Tibial artery (tissue), 4 donors: ENCODE results near the gene RPL41.
A peak's percentile ranks its signal among the peaks of the same experiment; 100 is the strongest.

Experiments used
- DNase-seq, 2 donors: peaks; one replicate each; pipeline ENCODE4 v3.0.0-alpha.2; 2019
- H3K27ac ChIP-seq, 2 donors: fragments of 200-600 bp; sonication (generic) in 1 of 2; 1 replicate in 1 of 2; 2 replicates in 1 of 2; pipeline ENCODE4 v1.5.1; 2018 to 2019; ENCODE audit warnings: mild to moderate bottlenecking in 1 of 2
- H3K27me3 ChIP-seq, 2 donors: fragments of 200-600 bp; sonication (generic) in 1 of 2; one replicate each; pipeline versions ENCODE4 v1.5.1 to v1.6.0; 2016 to 2019
- H3K36me3 ChIP-seq, 3 donors: fragments of 200-600 bp; sonication (generic) in 2 of 3; one replicate each; pipeline ENCODE4 v1.5.1; 2016 to 2019; ENCODE audit warnings: mild to moderate bottlenecking in 2 of 3
- H3K4me1 ChIP-seq, 4 donors: fragments of 200-600 bp; sonication (generic) in 2 of 4; 1 replicate in 3 of 4; 2 replicates in 1 of 4; pipeline ENCODE4 v1.5.1; 2016 to 2019
- H3K4me3 ChIP-seq, 2 donors: fragments of 200-600 bp; sonication (generic) in 1 of 2; 1 replicate in 1 of 2; 2 replicates in 1 of 2; pipeline ENCODE4 v1.5.1; 2018 to 2019; ENCODE audit warnings: mild to moderate bottlenecking in 2 of 2
- H3K9me3 ChIP-seq, 3 donors: fragments of 200-600 bp; sonication (generic) in 1 of 3; one replicate each; pipeline ENCODE4 v1.5.1; 2016 to 2019
- CTCF ChIP-seq, 2 experiments: fragments of 200-600 bp in 1 of 2; fragments of 450-650 bp in 1 of 2; IDR thresholded peaks; one replicate each; pipeline ENCODE4 v1.5.1; 2017 to 2019; ENCODE audit warnings: antibody characterized with exemption in 2 of 2, mild to moderate bottlenecking in 1 of 2, moderate library complexity in 1 of 2
- intact Hi-C: fragments of 100-400 bp; cut with DNase I; formaldehyde crosslinking; loops from one replicate; pipeline ENCODE4 v1.15.0; 2023; ENCODE audit warnings: low total_unique reads

The RPL41 gene

DNA sequence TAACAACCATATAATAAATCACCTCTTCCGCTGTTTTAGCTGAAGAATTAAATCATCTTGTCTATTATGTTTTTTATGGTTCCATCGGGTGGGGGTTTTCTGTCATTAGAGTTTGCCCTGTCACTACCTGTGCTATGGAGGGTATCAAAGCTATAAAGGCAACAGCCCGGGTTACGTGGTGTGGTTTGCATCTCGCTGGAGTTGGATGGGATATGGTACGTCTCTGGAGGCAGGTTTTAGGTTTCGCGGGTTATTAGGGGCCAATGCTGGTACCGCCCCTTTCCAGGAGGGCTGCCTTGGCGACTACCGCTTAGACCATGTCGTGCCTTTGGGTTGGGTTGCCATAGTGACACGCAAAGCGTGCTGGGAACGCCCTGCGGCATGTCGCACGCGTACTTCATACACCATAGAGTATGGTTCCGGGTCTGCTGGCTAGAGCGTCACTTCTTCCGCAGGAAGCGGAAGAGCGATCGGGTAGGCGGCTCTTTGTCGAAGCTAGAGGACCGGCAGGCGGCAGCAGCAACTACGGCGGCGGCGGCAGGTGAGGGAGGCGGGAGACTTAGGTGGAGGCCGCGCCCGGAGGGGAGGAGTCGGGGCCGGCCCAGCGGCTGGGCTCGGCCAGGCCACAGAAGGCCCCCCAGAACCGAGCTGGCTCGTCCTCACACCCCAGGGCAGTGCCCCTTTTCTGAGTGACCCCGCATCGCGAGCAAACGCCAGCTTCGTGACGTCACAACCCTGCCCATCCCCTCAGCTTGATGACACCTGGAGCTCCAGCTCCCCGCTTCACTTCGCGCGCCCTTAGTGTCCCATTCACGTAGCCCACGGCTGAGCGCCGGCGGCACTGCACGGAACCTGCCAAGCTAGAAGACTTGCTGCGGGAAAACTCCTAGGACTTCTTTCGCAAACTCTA is 1.6 kb downstream of the RPL41 start, which contains the start of gene ZC3H10:
ZC3H10 (plus strand) TSS at position 489 of the 910 bp plus-strand sequence. CDS start 2,297 bp downstream, outside the sequence.
- peak; percentile 35 to 44 for TF ChIP-seq CTCF (IDR thresholded peaks at IDR 0.05)
- peak; percentile 98 to 99 for DNase-seq
- H3K36me3 ChIP-seq = peaks cover 21 to 37% (median 28%) of the 10 kb centered on the region in 3 donors
- peak within 1 kb of the TSS; percentile 62 to 75 for H3K4me3 ChIP-seq
- H3K27ac ChIP-seq = peak within 1 kb of the TSS; percentile 86 to 94
- H3K27me3 ChIP-seq = no peaks in the 10 kb centered on the region
- no peaks in the 10 kb centered on the region for H3K9me3 ChIP-seq
- intact Hi-C loops = loop anchor here (2.0 to 5.0 kb wide), 2 partner anchors 107 to 349 kb away; partner anchors contain the start of genes NABP2 and SPRYD4
- peaks cover 0 to 30% (median 24%) of the 10 kb centered on the region in 4 donors for H3K4me1 ChIP-seq

DNA sequence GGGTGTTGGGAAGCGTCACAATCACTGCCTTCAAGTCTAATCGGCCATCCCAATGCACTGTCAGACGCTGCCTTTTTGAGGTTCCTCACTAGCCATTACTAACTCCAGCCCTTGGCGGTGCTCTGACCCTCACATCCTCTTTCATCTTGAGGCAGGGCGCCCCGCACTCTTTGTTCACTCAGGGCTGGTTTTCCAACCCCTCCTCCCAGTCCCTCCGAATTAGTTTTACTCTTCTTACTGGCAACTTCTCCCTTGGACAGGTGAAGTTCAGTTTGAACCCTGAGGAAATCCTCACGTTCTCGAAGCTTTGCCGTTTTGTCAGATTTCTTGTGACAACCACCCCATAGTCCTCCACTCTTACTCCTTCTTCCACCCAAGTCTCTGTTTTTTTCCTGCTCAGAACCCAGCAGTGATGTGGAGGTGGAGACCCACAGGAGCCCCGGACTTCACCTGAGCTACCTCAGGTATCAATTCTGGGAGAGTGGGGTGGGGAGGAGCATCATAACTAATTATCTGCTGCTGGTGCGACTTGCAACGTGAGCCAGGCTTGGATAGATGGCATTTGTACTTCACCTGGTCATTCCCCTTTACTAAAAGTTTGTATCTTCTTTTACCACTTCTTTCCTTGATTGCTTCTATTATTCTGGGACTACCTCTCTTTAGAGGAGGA is 2.4 kb downstream of the RPL41 start:
- no peak for DNase-seq
- Histone ChIP-seq H3K9me3 (no peaks in the 10 kb centered on the region), H3K36me3 (peaks cover 20 to 29% (median 21%) of the 10 kb centered on the region in 3 donors), H3K27me3 (no peaks in the 10 kb centered on the region), H3K4me3 (peak overlapping the region; percentile 62 to 75), H3K27ac (peak overlapping the region; percentile 86 to 94), H3K4me1 (peaks cover 0 to 30% (median 24%) of the 10 kb centered on the region in 4 donors)
- intact Hi-C loops = loop anchor here (2.0 to 5.0 kb wide), 2 partner anchors 106 to 348 kb away; partner anchors contain the start of genes NABP2 and SPRYD4
- no peak for TF ChIP-seq CTCF (IDR thresholded peaks at IDR 0.05)

GRCh38 chr12:56119361-56119796 is 2.9 kb downstream of the RPL41 start:
- Histone ChIP-seq H3K27me3 (no peaks in the 10 kb centered on the region), H3K27ac (peak overlapping the region; percentile 86 to 94), H3K9me3 (no peaks in the 10 kb centered on the region), H3K36me3 (peaks cover 19 to 27% (median 21%) of the 10 kb centered on the region in 3 donors), H3K4me1 (peaks cover 0 to 30% (median 24%) of the 10 kb centered on the region in 4 donors), H3K4me3 (peak overlapping the region; percentile 62 to 75)
- intact Hi-C loops = loop anchor here (2.0 to 5.0 kb wide), 2 partner anchors 105 to 348 kb away; partner anchors contain the start of genes NABP2 and SPRYD4
- TF ChIP-seq CTCF (IDR thresholded peaks at IDR 0.05) = peak; percentile 83 to 94
- DNase-seq = peak; percentile 75 to 89

GRCh38 chr12:56120158-56120846 is 3.9 kb downstream of the RPL41 start:
- DNase-seq = no peak
- H3K27ac ChIP-seq = peak overlapping the region; percentile 86 to 94
- peaks cover 19 to 27% (median 21%) of the 10 kb centered on the region in 3 donors for H3K36me3 ChIP-seq
- intact Hi-C loops = no loop called here
- H3K27me3 ChIP-seq = no peaks in the 10 kb centered on the region
- no peaks in the 10 kb centered on the region for H3K9me3 ChIP-seq
- TF ChIP-seq CTCF (IDR thresholded peaks at IDR 0.05) = no peak
- no peak overlapping the region for H3K4me3 ChIP-seq
- H3K4me1 ChIP-seq = peaks cover 0 to 31% (median 23%) of the 10 kb centered on the region in 4 donors
